ENCODE data around the gene ADAM22.

- TF ChIP-seq CTCF (IDR thresholded peaks at IDR 0.05) (no peak), POLR2A (IDR thresholded peaks at IDR 0.05) (no peak), EP300 (IDR thresholded peaks at IDR 0.05) (no peak)
Measured at GRCh38 chr7:88001744-88002530, 67.9 kb downstream of the ADAM22 start.
